ENCODE results near the gene SETD2.

DNA sequence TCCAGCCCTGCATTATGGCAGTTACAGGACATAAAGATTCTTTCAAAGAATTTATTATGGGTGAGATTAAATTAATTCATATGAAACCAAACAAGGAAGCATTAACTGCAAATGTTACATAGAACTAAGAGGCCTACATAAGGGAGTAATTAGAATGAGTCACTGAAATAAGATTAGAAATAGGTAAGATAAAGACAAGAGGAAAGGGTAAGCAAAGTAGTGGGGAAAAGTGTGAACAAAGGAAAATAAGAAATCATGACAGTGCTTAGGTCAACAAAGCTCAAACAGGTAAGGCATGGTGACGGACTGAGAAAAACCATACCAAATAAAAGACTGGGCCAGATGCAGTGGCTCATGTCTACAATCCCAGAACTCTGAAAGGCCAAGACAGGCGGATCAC lies 74.3 kb downstream of the SETD2 start:
- no peak for TF ChIP-seq CTCF (IDR thresholded peaks at IDR 0.05 in 8 of 11, conservative IDR thresholded peaks at IDR 0.05 in 3 of 11)
- TF ChIP-seq POLR2AphosphoS5 (IDR thresholded peaks at IDR 0.05), result no peak
